NCI-H1092 treated with DMSO at 0.1 percent for 48 hours (cell line): ENCODE data around the gene HOGA1.
"Not testable (repeated sequence)": the region's sequence is repeated elsewhere in the genome, so short reads cannot be mapped to it uniquely, and the experiment has no call there.

ENCODE experiments used
- DNase-seq: peaks from one replicate; lab custom pipeline; 2025; lab: John Stamatoyannopoulos, UW

HOGA1 gene

DNA sequence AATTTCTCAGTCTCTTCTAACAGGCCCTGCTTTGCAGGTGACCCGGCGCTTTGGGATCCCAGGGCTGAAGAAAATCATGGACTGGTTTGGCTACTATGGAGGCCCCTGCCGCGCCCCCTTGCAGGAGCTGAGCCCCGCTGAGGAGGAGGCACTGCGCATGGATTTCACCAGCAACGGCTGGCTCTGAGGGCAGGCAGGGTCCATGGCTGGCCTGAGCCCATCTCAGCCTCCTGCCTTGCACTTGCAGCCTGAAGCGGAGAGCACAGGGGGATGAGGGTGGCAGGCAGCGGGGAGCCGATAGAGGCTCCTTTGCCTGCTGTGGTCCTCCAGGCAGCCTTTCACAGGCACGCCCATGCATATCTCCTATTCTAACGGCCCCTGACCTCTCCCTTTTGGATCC lies 27.3 kb downstream of the HOGA1 start:
- DNase-seq: no peak

DNA sequence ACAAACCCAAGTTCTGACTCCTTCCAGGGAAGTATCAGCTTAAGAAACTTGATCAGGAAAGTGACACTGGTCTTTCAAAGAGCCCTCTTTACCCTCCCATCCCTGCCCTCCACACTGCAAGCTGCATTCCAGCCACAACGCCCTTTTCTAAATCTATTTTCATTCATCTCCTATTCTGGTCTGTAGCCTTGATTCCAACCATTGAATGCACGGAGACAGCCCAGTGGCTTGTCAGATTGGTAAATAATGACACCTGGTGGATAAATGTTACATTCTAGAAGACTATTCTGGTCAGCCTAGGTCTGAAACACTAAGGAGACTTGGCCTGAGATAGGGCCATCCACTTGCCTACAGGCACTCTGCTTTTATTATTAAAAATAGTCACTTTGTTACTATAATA lies 28.2 kb downstream of the HOGA1 start:
- DNase-seq: no peak

DNA sequence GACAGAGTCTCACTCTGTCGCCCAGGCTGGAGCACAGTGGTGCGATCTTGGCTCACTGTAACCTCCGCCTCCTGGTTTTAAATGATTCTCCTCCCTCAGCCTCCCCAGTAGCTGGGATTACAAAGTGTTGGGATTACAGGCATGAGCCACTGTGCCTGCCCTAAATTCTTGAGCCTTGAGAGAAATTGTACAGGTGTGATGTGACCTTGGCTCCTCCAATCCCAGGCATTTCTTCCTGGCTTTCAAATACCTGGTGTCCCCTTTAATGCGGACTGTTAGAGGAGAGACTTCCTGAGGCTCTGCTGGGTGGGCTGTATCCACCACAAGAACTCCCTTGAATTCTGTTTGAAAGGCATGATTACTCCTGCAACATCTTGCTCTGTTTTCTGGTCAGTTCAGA lies 34.1 kb downstream of the HOGA1 start:
- no peak for DNase-seq

DNA sequence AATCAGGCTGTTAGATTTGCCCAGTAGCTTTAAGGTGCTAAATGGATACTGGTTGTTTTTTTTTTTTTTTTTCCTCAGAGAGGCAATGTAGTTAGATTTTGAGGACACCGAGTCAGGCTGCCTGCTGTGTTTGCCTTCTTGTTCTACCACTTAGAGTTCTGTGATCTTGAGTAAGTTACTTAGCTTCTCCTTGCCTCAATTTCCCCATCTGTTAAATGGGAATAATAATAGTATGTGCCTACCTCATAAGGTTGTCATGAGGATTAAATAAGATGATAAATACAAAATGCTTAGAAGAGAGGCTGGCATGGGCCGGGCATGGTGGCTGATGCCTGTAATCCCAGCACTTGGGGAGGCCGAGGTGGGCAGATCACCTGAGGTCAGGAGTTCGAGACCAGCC lies 34.5 kb downstream of the HOGA1 start:
- DNase-seq: no peak

DNA sequence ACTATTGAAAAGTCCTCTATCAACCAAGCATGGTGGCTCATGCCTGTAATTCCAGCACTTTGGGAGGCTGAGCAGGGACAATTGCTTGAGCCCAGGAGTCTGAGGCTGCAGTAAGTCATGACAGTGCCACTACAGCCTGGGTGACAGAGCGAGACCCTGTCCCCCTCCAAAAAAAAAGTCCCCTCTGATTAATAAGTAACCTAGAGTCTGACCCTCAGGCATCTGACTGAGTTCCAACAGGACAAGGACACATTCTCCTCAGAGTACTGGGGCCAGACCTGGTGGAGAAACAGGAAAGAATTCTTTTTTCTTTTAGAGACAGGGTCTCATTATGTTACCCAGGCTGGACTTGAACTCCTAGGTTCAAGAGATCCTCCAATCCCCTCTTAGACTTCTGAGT lies 39.1 kb downstream of the HOGA1 start:
- no peak for DNase-seq

DNA sequence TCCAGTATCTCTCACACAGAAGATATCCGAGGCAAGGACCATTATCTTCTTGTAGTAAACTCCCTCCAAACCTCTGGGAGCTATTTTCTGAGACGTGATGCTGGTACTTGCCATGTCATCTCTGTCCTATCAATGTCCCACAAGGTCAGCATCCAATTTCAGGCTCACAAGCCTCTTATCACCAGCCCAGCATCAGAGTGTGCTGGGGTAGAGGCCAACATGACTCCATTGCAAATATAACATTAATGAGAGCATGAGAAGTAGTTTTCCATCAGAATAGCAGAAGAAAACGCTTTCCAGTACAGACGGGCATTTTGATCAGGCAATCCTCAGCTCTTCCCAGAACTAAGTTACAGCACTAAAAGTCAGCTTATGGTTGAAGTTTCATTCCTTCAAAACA lies 43.5 kb downstream of the HOGA1 start:
- no peak for DNase-seq

DNA sequence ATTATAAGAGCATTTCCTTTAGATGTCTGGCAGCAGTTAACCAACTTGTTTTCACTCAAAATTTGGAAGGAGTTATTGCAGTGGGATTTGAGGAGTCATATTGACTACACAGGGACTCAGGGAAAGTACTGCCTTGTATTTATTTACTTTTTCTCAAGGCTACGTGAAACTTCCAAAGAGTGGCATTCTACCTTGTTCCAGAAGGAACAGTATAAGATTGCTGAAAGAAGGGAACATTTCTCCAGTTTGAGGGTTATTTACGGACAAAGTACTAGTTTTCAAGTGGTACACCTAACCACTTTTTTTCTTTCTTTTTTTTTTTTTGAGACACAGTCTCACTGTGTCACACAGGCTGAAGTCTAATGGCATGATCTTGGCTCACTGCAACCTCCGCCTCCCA lies 44.0 kb downstream of the HOGA1 start:
- DNase-seq: no peak

DNA sequence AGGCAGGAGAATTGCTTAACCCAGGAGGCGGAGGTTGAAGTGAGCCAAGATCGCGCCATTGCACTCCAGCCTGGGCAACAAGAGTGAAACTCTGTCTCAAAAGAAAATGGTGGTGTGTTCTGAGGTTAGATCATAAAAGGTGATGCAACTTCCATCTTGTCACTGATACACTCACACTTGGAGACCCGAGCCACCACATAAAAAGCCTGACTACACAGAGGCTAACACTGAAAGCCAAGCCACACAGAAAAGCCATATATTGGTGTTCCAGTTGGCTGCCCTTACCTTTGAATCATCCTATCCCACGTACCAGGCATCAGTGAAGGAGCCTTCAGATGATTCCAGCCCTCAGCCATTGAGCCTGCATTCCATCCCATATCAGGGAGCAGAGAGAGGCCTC lies 45.1 kb downstream of the HOGA1 start:
- no peak for DNase-seq

DNA sequence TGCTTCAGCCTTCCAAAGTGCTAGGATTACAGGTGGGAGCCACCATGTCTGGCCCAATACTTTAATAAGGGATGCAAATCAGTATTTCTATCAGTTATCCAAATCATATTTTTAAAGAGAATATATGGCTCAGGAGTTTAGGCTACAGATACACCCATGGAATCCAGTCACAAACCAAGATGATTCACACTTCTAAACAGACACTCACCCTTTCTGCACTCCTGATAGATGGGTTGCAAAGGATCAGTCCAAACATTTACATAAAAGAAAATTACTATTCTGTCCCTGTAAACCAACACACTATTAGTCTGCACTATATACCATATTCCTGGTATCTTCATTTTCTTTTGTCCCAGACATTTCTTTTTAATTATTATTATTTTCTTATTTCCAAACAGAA lies 46.9 kb downstream of the HOGA1 start:
- no peak for DNase-seq

DNA sequence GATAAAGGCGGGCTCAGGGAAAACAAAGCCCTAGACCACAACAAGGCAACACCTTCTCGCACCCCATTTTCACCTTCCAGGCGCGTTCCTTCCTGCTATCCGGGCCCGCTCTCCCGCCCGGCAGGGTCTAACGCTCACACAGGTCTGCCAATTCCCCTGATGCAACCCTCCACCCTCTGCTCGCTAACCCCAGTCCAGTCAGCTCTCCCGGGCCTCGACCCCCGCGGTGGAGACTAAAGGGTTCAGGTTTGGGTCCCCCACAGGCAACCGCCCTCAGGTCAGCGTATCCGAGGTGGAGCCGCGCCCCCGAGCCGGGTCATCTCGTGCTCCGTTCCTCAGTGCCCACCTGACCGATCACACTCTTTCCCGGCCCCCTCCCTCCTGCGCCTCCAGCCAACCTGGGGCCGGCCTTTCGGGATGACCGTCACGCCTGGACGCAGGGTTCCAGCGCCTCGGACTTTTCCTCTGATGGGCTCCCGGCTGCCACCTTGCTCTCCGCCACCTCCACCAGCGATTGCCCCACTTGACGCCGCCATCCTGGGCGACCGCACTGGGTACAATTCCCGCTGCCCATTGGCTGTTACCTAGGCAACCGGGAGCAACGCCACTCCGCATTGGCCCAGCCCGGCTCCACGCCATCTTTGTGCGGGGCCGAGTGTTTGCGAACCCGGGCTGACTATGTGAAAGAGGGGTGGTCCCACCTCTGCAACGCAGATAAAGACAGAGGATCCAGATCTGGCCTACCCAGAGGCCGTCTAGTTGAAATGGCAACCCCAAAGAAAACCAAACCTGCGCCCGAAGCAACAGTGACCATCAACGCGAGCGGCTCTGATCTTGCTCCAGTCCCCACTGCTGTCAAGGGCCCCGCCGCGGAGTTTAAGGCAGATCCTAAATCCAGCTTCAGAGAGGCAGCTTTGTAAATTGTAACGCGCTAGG lies 49.0 kb downstream of the HOGA1 start, which contains the start of gene MORN4:
Gene MORN4, minus strand, starts transcription at position 552 of the 936 bp plus-strand sequence. CDS start 13,847 bp downstream, outside the sequence.
- peak; percentile 90 for DNase-seq

DNA sequence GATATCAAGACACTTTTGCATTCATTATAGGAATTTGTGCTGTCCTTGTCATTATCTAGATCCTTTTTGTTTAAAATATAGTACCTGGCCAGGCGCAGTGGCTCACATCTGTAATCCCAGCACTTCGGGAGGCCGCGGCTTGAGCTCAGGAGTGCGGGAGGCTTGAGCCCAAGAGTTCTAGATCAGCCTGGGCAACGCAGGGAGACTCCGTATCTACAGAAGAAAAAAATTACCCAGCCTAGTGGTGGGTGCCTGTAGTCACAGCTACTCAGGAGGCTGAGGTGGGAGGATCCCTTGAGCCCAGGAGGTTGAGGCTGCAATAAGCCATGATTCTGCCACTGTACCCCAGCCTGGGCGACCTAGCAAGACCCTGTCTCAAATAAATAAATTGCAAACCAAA lies 49.7 kb downstream of the HOGA1 start:
- peak; percentile 8 for DNase-seq

DNA sequence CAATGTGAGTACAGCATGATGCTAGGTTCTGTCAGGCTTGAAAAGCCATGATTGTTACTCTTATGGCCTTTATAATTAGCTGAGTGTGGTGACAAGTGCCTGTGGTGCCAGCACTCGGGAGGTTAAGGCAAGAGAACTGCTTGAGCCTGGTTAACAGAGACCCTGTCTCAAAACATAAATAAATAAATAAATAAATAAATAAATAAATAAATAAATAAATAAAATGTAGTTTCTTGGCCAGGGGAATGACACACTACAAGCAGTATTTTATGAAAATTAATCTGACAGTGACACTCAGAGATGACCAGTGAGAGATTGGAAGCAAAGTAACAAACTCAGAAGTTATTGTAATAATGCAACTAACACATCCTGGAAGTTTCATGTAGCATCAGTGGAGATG lies 51.4 kb downstream of the HOGA1 start:
- DNase-seq: no peak

DNA sequence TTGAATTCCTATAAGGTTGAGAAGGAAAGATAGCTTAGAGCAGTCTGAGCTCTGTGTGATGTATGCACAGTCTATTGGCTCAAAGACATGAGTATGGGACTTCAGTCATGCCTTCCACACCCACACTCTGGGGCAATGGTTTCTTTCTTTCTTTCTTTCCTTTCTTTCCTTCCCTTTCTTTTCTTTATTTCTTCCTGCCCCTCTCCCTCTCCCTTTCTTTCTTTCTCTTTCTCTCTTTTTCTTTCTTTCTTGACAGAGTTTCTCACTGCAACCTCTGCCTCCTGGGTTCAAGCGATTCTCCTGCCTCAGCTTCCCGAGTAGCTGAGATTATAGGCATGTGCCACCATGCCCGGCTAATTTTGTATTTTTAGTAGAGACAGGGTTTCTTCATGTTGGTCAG lies 54.9 kb downstream of the HOGA1 start:
- DNase-seq: not testable (repeated sequence)

DNA sequence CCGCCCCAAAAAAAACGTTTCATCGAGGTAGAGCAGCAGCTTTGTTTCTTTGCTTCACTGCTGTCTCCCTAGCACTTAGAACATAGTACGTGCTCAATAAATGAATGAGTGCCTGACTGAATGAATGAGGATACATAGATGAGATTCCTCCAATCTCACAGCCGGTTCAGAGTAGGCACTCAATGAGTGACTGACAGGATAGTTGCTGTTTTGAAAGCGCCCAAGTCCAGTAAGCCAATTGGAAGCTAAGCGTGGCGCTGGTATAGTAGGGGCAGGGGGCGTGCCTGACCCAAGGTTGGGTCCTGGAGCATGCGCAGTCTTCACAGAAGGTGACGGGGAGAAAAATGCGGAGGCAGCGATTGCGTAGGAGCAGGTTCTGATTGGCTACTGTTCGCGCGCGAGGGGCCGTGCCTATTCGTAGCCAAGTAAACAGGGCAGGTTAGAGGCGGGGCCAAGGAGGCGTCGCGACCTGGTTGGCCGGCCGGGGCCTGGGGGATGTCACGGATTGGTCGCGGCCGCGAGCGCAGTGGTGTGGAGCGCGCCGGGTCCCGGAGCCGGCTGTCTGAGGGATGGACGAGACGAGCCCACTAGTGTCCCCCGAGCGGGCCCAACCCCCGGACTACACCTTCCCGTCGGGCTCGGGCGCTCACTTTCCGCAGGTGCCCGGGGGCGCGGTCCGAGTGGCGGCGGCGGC lies 56.1 kb downstream of the HOGA1 start, which contains the start of gene PI4K2A:
Gene PI4K2A, plus strand, starts transcription at position 498 of the 694 bp plus-strand sequence. Its CDS starts 72 bp downstream, at position 570.
- peak; percentile 95 for DNase-seq

DNA sequence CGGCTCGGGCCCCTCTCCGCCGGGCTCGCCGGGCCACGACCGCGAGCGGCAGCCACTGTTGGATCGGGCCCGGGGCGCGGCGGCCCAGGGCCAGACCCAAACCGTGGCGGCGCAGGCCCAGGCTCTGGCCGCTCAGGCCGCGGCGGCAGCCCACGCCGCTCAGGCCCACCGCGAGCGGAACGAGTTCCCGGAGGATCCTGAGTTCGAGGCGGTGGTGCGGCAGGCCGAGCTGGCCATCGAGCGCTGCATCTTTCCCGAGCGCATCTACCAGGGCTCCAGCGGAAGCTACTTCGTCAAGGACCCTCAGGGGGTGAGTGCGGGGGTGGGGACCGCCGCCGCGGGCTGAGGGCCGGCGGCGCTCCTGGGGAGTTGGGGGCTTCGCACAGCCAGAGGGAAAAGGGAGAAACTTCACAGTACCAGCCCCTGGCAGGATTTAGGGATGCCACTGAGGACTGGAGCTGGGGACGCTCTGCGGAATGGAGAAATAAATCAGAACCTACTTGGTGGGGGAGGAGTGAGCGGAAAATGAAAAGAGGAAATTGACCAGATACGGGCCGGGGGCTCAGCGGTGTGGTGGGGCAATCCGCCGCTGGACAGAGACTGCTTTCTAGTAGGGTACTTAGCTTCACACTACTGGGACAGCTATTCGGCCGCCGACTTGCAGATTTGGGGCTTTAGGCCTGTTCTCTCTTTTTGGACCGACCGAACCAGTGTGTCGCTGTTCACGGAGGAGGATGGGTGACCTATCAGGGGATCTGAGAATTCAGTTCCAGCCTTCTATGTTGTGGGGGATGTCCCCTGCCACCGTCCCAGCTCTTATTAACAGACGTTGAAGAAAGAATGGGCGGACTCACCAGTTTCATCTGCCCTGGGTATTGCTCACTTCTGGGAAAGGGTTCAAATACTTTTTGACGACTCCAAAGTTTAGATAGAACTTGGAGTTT lies 57.0 kb downstream of the HOGA1 start:
- no peak for DNase-seq

DNA sequence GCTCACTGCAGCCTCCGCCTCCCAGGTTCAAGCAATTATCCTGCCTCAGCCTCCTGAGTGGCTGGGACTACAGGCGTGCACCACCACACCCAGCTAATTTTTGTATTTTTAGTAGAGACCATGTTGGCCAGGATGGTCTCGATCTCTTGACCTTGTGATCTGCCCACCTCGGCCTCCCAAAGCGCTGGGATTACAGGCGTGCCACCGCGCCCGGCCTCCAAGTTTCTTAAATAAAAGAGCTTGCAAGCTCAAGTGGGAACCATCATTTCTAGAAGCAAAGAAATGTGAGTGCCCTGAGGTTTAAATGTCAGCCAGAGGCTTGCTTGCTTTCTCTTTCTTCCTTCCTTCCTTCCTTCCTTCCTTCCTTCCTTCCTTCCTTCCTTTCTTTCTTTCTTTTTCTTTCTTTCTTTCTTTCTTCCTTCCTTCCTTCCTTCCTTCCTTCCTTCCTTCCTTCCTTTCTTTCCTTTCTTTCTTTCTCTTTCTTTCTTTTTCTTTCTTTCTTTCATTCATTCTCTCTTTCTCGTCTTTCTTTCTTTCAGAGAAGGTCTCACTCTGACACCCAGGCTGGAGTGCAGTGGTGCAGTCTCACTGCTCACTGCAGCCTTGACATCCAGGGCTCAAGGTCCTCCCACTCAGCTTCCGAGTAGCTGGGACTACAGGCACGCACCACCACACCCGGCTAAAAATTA lies 58.4 kb downstream of the HOGA1 start:
- DNase-seq: not testable (repeated sequence)

DNA sequence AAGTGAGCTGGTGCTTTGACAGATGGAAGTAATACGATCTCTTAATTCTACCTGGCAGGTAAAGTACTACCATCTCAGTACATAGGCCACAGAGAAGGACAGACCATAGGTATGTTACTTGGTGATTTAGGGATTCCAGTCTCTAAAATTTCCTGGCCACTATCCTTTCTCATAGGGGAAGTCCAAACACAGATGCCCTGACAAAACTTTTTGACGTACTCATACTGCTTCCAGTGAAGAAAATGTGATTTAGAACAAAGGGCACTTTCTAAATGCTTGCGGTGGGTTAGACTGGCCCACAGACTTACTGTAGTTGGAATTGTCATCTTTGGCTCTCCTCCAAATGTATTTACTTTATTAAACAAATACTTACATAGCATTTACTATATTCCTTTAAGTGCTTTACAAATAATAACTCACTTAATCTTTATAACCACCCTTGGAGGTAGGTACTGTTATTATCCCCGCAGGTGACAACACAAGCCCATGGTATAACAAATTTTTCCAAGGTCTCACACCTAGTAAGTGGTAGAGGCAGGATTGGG lies 59.3 kb downstream of the HOGA1 start:
- no peak for DNase-seq

DNA sequence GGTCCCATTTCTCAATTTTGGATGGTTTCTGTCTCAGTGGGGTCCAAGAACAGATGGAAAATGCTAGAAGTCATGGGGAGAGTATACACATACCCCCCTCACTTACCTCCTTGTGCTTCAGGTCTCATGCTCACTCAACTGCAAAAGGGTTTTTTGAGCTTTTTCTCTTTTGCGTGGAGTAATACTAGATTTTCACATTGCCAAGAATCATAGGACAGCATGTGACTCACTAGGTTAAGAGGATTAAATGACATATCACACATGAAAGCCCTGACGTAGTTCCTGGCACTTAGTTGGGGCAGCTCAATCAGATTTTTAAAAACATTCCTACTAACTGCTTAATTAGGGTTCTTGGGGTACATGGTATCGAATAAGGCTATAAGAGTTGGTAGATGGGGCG lies 60.7 kb downstream of the HOGA1 start:
- no peak for DNase-seq

DNA sequence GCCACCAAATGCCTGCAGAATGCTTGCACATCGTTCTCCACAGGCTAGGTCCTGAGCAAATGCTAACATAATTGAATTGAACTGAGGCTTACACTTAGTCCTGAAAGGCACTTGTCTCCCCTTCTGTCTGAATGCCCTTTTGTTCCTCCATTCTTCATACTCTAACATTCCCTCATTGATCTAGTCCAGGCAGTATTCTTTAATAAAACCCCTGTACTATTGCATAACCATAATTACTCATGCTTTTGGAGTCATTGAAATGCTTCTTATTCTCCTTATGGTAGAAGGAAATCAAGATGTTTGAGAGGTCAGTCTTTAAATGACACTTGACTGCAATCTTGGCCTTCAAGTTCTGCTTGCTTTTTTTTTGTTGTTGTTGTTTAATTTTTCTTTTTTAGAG lies 63.4 kb downstream of the HOGA1 start:
- no peak for DNase-seq

DNA sequence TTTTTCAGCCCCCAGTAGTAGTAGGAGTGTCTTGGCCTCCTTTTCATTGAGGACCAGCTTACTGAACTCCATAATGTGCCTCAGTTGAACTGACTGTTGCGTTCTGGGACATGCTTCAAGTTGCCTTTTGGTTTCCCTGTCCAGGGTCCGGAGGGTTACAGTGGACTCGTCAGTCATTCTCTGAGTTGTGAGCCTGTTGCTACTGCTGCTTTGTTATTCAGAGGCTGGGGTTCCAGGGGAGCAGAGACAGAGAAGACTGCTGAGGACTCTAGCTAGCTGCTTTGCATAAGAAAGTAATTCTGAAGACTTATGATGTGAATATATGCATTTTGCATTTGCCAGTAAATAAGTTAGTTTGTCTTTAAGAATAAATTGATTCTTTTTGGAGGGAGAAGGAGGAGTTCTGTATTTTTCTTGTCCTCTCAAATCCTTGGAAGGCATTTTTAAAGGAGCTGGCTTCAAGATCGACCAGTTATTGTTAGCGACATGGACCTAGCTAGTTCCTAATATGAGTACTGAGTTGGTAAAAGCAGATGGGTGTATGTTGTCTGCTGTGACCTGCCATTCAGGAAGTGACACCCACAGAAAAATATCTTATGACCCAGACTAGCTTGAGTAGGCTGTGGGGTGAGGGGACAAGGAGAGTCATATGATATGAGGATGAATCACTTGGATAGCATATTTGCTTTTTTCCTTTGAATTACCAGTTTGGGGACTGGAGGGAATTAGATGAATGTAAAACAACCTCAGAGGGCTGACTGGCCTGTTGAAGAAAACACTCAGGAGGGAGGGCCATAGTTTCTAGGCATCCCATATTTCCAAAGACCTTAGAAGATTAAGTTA lies 64.6 kb downstream of the HOGA1 start:
- no peak for DNase-seq
